SJSA1 (cell line): ENCODE measurements around the gene PSORS1C2. TPM values are rescaled to one million over a fixed set of nuclear protein-coding genes. Genes with fewer than 3 reads are reported as not detected.
"Not testable (repeated sequence)": the region's sequence is repeated elsewhere in the genome, so short reads cannot be mapped to it uniquely, and the experiment has no call there.

ENCODE experiments used
- DNase-seq, 2 experiments: peaks; one replicate each; pipeline ENCODE4 v3.0.0-alpha.2; 2015 to 2020; ENCODE audit warnings: low spot score in 2 of 2, low read depth in 1 of 2
- H3K27ac ChIP-seq: fragments of 250-450 bp; sonication (Bioruptor Pico); 2 replicates; pipeline ENCODE4 v1.5.1; 2020; ENCODE audit warnings: mild to moderate bottlenecking, moderate library complexity
- H3K27me3 ChIP-seq: fragments of 250-450 bp; sonication (Bioruptor Pico); replicated peaks from 2 replicates; pipeline ENCODE4 v1.5.1; 2020; ENCODE audit warnings: mild to moderate bottlenecking, moderate library complexity
- H3K36me3 ChIP-seq: fragments of 250-450 bp; sonication (Bioruptor Pico); 2 replicates; pipeline ENCODE4 v1.5.1; 2020; ENCODE audit warnings: mild to moderate bottlenecking
- H3K4me1 ChIP-seq: fragments of 250-450 bp; sonication (Bioruptor Pico); replicated peaks from 2 replicates; pipeline ENCODE4 v1.6.1; 2021; ENCODE audit warnings: mild to moderate bottlenecking
- H3K4me3 ChIP-seq: fragments of 250-450 bp; sonication (Bioruptor Pico); 2 replicates; pipeline ENCODE4 v1.5.1; 2020; ENCODE audit warnings: mild to moderate bottlenecking
- H3K9me3 ChIP-seq: fragments of 250-450 bp; sonication (Bioruptor Pico); replicated peaks from 2 replicates; pipeline ENCODE4 v1.5.1; 2020; ENCODE audit warnings: mild to moderate bottlenecking
- total RNA-seq: library from RNA; depleted of rRNA; stranded (reverse); fragments of >200 nt; shearing (Covaris generic); gene quantifications from 2 replicates; pipeline ENCODE4 v1.2.3, GENCODE V29; 2014

Gene PSORS1C2
- total RNA-seq, 1 experiment from 2014 or later: not detected

- no peaks in the 10 kb centered on the region for H3K27me3 ChIP-seq
- no peak overlapping the region for H3K27ac ChIP-seq
- H3K4me3 ChIP-seq: no peak overlapping the region
- no peak for DNase-seq
- no peaks in the 10 kb centered on the region for H3K9me3 ChIP-seq
- no peaks in the 10 kb centered on the region for H3K36me3 ChIP-seq
- H3K4me1 ChIP-seq: peaks cover 13% of the 10 kb centered on the region
Measured at GRCh38 chr6:31171931-31172905, 33.4 kb upstream of the PSORS1C2 start.

DNA sequence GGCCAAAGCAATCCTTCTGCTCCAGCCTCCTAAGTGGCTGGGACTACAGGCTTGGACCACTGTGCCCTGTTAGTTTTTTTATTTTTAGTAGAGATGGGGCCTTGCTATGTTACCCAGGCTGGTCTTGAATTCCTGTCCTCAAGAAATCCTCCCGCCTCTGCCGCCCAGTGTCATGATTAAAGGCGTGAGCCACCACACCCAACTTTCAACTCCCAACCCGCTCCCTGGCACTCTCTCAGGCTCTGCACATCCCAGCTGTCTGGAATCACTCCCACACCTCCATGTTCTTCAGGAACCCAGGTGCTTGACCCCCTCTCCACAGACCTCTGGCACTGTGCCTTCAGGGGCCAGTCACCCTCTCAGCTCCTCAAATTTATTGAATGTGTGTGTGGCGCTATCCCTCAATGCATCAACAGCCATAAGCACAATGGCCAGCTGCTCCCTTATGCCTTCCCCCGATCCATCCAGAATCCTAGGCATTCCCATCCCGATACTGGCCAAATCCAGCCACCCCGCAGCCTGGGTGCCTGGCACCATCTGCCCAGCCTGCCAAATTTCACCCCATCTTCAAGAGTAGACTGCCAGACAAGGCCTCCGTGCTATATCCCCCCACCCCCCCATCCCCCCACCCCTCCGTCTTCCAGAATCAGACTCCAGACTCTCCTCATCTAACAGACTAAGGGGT is 32.3 kb upstream of the PSORS1C2 start:
- H3K27ac ChIP-seq: no peak overlapping the region
- H3K4me1 ChIP-seq: peaks cover 9% of the 10 kb centered on the region
- H3K4me3 ChIP-seq: no peak overlapping the region
- DNase-seq: no peak
- 0 out of 2 replicates have a peak, but pooled peaks cover 3% of the 10 kb centered on the region for H3K36me3 ChIP-seq
- no peaks in the 10 kb centered on the region for H3K27me3 ChIP-seq
- no peaks in the 10 kb centered on the region for H3K9me3 ChIP-seq

- no peaks in the 10 kb centered on the region for H3K27me3 ChIP-seq
- no peaks in the 10 kb centered on the region for H3K9me3 ChIP-seq
Measured at GRCh38 chr6:31170600-31170881, 31.7 kb upstream of the PSORS1C2 start, which contains the start of gene POU5F1. Gene POU5F1, minus strand, starts transcription at chr6:31170682. Its CDS starts 62 bp downstream, at chr6:31170620.

GRCh38 chr6:31169858-31170599 is 31.2 kb upstream of the PSORS1C2 start:
- not testable (repeated sequence) for H3K9me3 ChIP-seq, H3K4me3 ChIP-seq, DNase-seq, H3K36me3 ChIP-seq, H3K4me1 ChIP-seq, H3K27ac ChIP-seq, H3K27me3 ChIP-seq

More at GRCh38 chr6:31170600-31170881, 31.7 kb upstream of the PSORS1C2 start, which contains the start of gene POU5F1:
- peaks cover 6% of the 10 kb centered on the region; the same call in 1 of the 2 replicates for H3K36me3 ChIP-seq
- DNase-seq: no peak
- no peak within 1 kb of the TSS for H3K27ac ChIP-seq
- H3K4me1 ChIP-seq: peaks cover 3% of the 10 kb centered on the region
- no peak within 1 kb of the TSS for H3K4me3 ChIP-seq

GRCh38 chr6:31169123-31169857 is 30.4 kb upstream of the PSORS1C2 start:
- Histone ChIP-seq H3K36me3 (peaks cover 11% of the 10 kb centered on the region), H3K9me3 (no peaks in the 10 kb centered on the region), H3K27ac (no peak overlapping the region), H3K4me3 (no peak overlapping the region), H3K4me1 (no peaks in the 10 kb centered on the region), H3K27me3 (no peaks in the 10 kb centered on the region)
- no peak for DNase-seq

DNA sequence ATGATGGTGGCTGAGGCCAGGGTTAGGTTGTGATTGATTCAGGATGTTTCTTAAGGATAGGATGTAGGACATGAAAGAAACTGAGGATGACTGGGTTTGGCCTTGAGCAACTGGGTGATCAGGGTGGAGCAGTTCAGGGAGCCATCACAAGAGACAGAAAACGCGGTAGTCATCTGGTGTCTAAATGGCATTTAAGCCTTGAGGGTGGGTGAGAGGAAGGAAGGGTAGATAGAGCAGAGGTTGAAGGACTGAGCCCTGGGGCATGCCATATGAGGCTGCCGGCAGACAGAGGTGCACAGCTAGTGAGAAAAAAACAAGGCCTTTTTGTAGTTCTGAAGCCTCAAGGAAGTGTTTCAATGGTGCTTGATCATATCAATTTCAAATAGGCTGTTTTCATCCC is 29.7 kb upstream of the PSORS1C2 start:
- Histone ChIP-seq H3K36me3 (peaks cover 17% of the 10 kb centered on the region), H3K9me3 (no peaks in the 10 kb centered on the region), H3K27ac (no peak overlapping the region), H3K4me1 (no peaks in the 10 kb centered on the region), H3K27me3 (no peaks in the 10 kb centered on the region), H3K4me3 (no peak overlapping the region)
- DNase-seq: no peak

DNA sequence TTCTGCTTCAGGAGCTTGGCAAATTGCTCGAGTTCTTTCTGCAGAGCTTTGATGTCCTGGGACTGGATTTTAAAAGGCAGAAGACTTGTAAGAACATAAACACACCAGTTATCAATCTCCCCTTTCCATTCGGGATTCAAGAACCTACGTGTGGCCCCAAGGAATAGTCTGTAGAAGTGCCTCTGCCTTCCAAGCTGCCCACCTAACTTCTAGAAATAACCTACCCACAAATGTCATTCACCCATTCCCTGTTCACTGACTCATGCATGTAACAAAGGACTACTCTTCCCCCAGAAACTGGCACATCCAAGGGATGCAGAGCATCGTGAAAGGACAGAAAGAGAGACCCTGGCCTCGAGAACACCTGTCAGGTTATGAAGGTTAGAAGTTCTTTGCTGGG is 27.1 kb upstream of the PSORS1C2 start:
- H3K27ac ChIP-seq: no peak overlapping the region
- no peaks in the 10 kb centered on the region for H3K27me3 ChIP-seq
- no peak for DNase-seq
- H3K36me3 ChIP-seq: peaks cover 43% of the 10 kb centered on the region
- no peaks in the 10 kb centered on the region for H3K9me3 ChIP-seq
- no peaks in the 10 kb centered on the region for H3K4me1 ChIP-seq
- H3K4me3 ChIP-seq: no peak overlapping the region

DNA sequence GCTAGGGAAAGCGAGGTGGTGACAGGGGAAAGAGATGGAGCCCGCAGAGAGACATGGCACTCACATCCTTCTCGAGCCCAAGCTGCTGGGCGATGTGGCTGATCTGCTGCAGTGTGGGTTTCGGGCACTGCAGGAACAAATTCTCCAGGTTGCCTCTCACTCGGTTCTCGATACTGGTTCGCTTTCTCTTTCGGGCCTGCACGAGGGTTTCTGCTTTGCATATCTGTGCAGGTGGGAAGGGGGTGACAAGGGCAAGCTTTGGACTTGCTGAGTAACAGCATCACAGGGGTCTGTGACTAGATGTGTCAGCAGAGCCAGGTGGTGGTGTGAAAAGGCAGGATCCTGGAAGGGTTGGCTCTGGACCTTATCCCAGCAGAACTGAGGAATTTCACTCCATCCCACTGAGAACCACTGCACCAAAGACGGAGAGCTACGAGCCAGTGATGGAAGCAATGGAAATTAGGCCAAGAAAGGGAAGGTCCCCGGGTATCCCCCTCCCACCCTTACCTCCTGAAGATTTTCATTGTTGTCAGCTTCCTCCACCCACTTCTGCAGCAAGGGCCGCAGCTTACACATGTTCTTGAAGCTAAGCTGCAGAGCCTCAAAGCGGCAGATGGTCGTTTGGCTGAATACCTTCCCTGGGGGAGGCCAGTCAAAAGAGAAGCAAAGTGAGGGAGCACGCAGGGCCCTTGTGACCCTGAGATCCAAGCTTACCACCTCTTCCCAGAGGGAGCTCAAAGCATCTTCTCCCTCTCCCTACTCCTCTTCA is 26.4 kb upstream of the PSORS1C2 start:
- H3K36me3 ChIP-seq: peaks cover 48% of the 10 kb centered on the region
- H3K4me3 ChIP-seq, H3K27me3 ChIP-seq, H3K27ac ChIP-seq, DNase-seq, H3K4me1 ChIP-seq, H3K9me3 ChIP-seq: not testable (repeated sequence)

GRCh38 chr6:31164475-31165063 is 25.7 kb upstream of the PSORS1C2 start:
- H3K4me1 ChIP-seq, H3K9me3 ChIP-seq, H3K4me3 ChIP-seq, DNase-seq, H3K27me3 ChIP-seq, H3K27ac ChIP-seq: not testable (repeated sequence)
- peaks cover 54% of the 10 kb centered on the region for H3K36me3 ChIP-seq

DNA sequence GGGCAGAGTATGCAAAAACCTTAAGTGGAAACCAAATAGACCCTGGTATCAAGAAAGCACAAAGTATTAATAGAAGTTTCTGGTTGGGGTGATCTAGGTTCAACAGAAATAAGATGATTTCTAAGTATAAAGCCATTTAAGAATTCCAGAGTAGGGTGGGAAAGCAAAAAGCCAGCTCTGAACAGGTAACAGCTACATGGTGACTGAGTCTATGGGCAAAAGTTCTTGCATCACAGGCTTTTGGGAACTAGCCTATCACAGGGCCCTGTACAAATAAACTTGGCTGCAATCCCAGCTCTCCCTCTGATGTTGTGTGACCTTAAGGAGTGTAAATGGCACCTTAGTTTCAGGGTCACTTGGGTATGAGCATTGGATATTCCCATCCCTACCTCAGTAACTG is 25.1 kb upstream of the PSORS1C2 start:
- no peak for DNase-seq
- no peak overlapping the region for H3K4me3 ChIP-seq
- H3K9me3 ChIP-seq: no peaks in the 10 kb centered on the region

GRCh38 chr6:31162463-31163165 is 23.7 kb upstream of the PSORS1C2 start:
- Histone ChIP-seq H3K4me1 (peaks cover 11% of the 10 kb centered on the region), H3K9me3 (no peaks in the 10 kb centered on the region), H3K27me3 (no peaks in the 10 kb centered on the region), H3K36me3 (peaks cover 60% of the 10 kb centered on the region), H3K27ac (no peak overlapping the region), H3K4me3 (no peak overlapping the region)
- no peak for DNase-seq

More for the DNA sequence above, 25.1 kb upstream of the PSORS1C2 start:
- Histone ChIP-seq H3K27me3 (no peaks in the 10 kb centered on the region), H3K4me1 (peaks cover 11% of the 10 kb centered on the region), H3K27ac (no peak overlapping the region), H3K36me3 (peaks cover 60% of the 10 kb centered on the region)
